HG02884 (cell line): ENCODE results near the gene KCNQ5.

Experiments
- ATAC-seq: cut with Tn5 transposase; IDR thresholded peaks from one replicate; pipeline ENCODE4 v1.9.1; 2021; ENCODE audit warnings: mild to moderate bottlenecking, moderate library complexity; ENCODE audit not compliant: unreplicated experiment

KCNQ5 gene

DNA sequence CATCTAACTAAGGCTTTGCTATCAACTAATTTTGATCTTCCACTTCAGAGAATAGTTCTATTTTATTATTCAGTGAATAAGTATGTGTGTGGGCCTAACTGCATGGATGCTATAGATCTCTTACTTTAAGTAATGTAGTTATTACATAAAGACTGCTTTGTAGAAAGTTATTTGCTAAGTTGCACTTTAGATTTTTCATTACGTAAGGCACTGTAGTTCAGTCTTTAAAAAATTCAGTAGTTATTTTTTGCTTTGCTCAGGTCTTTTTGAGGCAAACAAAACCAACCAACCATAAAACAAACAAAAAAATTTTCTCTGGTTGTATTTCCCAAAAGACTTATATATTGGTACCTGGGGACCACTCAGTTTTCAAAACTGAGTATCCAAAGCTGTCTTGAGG is 53.0 kb downstream of the KCNQ5 start:
- ATAC-seq, result no peak

DNA sequence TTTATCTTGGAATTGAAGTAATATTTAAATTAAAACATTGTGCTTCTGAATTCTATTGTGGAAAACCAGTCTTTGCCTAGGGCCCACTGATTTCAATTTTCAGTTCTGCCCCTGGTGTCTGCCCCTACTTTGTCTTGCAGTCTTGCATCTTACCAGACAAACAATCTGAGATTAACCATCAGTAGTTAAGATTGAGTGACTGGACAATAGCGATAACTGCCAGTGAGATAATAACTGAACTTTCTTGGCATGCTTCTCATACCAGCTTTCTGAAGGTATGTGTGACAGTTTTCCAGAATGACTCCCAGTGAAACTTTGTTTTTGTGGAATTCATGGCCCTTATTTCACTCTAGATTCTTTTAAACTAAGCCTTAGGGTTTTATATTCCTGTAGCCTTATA is 53.5 kb downstream of the KCNQ5 start:
- no peak for ATAC-seq

DNA sequence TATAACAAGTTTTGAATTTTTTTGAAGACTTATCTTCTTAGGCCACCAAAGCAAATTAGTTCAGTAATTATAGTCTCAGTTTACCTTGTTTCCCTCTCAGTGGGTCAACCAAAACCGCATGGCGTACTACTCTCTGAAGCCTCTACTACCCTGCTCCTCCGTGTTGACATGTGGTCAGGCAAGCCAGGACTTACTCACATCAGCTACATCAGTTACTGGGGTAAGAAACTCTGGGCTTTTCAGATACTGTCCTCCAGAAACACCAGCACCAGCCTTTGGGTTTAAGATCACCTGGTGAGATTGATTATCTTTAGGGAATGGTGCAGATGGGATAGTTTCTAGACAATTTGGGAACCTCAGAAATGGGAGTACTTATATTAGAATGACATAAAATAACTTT is 55.1 kb downstream of the KCNQ5 start:
- ATAC-seq, result no peak

DNA sequence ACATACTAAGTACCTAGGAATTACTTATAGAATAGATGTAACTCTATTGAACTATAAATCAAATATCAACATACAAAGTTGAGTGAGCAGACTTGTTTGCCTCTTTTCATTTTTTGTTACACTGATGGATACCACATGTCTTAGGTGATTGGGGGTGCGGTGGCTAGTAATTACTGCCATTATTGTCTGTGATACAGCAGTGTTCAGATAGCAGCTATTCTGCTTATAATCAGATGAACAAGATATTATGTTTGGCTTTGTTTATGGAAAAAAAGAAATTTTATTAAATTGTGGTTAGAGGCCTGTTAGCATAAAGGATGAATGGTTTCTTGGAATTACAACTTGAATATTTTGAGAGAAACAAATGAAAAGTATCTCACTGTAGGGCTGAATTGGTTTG is 55.9 kb downstream of the KCNQ5 start:
- no peak for ATAC-seq

DNA sequence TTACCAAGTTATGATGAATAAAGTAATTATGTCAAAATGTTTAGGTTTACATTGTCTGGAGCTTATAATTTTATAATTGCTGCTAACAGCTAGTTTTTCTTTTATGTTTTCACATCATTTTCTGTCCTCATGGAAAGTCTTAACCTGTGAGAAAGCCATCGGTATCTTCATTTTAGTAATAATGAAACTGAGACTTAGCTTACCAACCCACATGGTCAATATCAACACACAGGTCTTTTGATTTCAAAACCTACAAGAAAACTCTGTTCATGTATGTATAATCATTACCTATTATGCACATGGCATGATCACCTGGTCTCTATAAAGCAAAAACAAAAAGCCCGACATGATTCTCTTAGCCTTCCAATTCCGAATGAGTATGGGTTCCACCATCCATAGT is 61.9 kb downstream of the KCNQ5 start:
- ATAC-seq, result peak; percentile 93

DNA sequence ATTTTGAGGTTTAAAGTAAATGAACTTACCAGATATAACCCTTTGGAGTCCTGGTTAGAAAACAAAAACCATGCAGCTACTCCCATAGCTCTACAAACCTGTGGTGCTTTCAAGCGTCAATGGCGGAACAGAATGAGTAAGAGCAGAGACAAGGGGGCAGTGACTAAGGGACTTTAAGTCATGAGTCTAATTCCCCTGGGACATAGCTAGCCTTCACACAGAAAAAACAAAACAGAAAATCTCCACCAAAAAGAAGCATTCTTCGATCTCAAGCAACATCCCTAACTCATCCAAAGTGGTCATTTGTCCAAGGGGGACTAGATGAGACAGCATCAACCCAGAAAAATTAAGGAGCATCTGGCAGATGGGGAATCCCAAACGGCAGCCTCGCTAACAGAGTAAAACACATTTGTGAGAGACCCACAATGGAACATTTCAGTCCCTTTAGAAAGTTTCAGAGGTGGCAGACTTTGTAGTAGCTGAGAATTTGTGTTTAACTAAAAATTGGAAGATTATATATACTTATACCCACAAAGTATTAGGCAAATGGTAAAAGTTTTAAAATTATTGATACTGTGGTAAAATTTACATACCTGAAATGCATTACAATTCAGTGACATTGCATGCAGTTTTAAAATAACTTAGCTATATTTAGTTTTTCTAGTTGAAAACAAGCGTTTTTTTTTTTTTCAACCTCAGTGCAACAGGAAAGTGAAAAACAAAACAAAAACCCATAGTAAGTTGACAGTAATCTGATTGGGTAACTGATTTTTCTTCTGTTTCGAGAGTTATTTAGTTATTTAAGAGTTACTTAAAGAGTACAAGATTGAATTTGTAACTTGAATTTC is 67.5 kb downstream of the KCNQ5 start:
- ATAC-seq, result peak; percentile 94

DNA sequence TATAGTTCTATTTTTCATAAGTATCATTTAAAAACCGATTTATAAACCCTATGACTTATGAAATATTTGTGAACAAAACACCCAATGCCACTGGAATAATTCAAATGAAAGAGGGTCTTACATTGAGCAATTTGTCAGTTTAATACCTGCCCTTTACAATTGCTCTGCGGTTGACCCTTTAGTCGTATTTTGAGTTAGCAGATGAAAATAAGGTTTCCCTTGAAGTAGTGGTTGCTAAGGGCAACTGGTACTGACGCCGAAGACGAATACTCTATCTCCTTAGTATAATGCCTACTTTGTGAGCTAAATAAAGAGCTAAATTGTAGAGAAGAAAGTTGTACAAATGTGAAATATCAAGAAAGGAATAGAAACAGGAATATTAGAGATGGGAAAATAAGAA is 69.4 kb downstream of the KCNQ5 start:
- ATAC-seq, result no peak

DNA sequence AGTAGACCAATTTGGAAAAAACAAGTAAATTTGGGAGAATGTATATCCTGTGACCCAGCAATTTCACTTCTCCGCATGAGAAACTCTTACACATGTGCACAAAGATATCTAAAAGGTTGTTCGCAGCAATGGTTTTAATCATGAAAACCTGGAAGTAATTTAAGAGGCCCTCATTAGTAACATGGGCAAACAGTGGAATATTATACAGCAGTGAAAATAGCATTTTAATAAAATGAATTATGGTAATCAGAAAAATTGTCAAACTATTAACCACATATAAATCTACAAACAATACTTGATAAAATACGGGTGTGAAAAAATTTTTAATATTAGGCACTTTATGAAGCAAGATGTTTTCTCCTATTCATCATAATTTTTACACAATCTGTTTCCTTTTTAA is 74.2 kb downstream of the KCNQ5 start:
- ATAC-seq, result no peak

DNA sequence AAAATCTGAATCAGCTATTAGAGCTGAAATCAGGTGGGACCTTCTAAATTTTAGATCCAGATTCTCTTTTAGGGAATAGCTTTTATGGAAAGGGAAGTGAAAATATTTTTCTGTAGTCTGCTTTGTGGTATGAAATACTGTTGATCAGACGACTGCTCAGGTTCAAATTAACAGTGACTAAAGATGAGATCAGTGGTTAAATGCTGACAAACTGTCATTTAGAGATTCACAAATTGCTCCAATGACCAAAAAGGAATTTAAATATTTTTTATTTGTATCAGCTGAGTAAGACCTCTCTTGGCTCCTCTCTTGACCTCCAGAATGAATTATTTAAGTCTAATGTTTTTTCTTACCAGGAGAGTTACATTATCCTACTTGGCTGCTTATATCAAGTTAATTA is 77.3 kb downstream of the KCNQ5 start:
- ATAC-seq, result no peak

DNA sequence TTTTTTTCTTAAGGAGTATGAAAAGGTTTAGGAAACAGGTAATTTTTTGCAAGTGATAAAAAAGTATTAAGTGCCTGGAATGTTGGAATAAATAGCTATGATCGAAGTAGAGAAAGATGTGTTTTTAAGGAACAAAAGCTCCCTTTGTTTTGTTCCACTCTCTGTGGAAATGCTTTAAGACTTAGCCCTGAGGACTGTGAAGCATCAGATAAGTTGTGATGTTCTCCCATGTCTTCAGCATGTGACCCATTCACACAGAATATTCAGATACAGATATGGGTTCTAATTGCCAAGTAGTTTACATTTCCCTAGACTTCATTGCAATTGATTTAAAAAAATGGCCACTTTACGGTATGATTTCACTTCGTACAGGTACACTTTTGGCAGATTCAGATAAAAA is 80.6 kb downstream of the KCNQ5 start:
- ATAC-seq, result no peak

DNA sequence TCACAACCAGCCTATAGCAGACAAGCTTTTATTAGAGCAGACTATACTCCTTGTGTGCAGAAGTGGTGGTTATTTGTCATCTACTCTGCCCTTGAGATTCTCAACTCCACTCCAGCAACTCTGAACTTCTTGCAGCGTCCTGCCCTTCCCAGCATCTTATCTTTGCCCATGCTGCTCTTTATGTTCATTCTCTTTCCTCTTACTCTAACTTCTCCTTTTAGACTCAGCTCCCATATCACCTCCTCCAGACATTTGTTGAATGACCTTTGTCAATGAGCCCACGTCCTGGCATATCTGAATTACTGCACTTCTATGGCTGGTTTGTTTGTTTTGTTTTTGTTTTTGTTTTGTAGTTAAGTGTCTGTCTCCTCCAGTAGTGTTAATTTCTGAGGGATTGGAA is 81.2 kb downstream of the KCNQ5 start:
- ATAC-seq, result no peak

DNA sequence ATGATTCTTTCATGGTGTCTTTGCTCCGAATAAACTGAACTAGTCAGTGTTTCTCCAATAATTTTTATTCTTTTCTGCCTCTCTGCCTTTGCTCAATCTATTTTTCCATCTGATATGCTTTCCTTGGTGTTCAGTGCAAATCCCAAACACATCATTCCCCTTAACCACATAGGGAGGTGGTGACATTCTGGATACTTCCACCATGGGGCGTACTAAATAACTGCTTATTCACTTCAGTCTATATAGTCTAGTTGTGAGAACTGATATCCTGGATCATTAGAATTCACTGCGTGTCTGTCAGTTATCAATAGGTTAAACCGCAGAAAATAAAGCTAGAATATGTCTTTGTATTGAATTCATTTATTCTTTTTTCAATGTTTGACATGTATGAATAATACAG is 83.1 kb downstream of the KCNQ5 start:
- ATAC-seq, result no peak

DNA sequence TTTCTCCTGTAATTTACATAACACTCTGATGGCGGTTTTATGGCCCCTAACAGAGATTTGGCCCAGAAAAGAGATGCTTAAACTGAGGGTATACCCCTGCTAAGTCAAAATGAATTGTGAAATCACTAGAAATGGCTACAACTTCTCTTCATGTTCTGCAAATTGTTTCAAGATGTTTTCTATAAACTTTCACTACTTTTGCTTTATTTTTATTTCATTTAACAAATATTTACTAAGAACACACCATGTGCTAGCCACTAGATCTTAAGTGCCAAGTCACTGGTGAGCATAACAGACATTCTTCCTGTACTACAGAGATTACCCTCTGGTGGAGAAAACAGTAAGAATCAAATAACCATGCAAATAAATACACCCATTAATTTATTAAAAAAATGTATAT is 87.6 kb downstream of the KCNQ5 start:
- no peak for ATAC-seq

DNA sequence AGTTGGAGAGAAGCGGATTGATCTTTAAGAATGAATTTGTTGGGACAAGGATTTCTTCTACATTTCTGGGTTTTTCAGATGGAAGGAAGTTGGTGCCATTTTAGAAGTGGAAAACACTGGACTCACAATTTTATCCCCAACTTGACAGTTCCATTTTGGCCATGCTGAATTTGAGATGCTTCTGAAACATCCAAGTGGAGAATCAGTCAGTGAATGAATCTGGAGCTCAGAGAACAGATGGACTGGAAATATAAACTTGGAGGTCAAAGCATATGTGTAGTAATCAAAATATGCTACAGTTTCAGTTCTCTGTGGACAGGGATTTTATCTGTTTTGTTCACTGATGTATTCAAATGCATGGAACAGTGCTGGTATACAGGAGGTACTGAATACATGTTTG is 89.9 kb downstream of the KCNQ5 start:
- no peak for ATAC-seq

DNA sequence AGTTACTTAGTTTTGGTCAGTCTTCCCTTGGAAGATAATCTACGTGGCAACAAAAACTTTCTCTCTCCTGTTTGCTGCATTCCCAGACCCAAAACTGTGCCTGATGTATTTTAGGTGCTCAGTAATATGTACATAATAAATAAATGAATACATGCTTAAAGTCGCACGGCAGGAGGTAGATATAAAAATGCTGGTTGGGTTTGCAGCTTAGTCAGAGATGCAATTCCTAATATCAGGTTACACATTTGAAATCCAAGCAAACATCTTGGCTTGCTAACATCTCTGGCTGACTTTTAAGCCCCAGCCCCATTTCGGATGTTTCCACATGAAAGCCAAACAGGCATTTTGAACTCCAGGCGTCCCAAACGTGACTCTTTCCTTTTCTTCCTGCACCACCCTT is 91.0 kb downstream of the KCNQ5 start:
- ATAC-seq, result no peak

DNA sequence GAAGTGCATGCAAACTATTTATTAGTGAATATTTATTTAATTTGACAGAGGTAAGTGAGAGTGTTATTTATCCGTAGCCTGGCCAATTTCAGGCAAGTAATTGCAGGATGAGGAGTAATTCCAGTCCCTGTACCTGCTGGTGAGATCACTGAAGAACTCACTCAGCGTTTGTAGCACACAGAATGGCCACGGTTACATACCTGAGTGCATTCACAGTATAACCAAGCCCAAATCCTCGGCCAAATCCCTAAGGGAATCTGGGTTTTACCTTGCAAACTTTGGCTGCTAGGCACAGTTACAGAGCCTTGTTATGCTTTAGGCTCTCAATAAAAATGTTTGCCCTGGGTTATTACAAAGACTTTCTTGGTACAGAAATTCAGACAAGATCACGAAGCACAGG is 93.3 kb downstream of the KCNQ5 start:
- no peak for ATAC-seq

DNA sequence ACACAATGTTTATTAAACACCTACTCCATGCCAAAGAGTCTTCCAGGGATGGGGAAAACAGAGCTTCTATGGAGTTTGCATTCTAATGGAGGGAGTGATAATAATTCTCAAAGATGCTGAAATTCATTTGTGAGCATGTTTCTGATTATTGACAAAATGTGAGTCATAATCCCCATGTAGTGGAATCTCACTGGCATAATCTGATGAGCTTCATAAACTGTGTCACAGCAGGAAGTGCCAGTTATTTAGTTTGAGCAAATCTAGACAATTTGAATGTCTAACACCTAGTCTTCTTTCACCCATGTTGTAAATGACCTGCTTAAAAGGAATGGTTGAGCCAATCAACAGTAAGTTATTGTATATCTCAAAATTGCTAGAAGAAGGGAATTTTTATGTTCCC is 95.1 kb downstream of the KCNQ5 start:
- no peak for ATAC-seq

DNA sequence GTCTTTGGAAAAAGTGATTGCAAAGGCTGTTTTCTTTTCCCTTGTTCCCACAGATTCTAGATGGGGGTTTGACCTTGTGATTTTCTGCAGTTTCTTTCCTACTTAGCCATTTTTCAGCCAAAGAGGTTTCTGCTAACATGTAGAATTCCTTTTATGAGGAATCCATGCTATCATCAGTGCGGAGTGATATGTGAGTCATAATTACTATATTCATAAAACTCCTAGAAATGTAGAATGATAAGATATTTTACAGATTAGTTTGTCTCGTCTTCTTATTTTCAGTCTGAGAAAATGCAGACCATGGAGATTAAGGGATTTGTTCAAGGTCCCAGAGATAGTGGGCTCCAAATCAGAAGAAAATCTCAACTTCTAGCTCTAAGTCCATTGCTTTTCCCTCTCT is 98.6 kb downstream of the KCNQ5 start:
- ATAC-seq, result no peak

DNA sequence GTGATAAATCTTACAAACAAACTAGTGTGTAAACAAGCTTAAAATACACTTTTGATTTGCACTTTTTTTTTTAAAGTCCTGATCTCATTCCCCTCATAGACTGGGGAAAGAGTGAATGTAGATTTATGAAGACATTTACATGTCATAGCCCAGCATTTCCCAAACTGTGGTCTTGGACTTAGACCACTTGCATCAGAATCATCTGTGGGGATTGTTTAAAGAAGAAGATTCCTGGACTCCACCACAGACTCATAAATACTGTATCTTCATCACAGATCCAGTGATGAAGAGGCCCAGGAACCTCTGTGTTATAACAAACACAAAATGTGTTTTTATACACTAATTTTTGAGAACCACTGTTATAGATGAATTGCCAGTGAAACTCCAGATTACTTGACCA is 99.5 kb downstream of the KCNQ5 start:
- ATAC-seq, result no peak

DNA sequence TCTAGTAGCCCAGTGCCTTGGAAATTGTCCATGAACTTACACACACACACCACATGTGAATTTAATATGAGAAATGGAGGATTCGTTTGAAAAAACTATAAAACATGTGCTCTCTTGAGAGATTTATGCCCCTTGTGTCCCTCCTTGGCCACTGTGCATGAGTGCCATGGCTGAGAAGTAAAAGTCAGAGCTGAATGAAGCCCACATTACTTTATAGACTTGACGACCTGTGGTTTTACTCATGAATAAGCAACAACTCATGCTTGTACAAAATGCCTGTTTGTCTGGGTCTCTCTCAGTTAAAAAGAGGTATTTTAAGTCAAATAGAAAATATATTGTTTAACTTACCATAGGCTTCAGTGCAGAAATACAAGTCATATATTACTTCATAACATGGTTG is 102.7 kb downstream of the KCNQ5 start:
- peak; percentile 96 for ATAC-seq

DNA sequence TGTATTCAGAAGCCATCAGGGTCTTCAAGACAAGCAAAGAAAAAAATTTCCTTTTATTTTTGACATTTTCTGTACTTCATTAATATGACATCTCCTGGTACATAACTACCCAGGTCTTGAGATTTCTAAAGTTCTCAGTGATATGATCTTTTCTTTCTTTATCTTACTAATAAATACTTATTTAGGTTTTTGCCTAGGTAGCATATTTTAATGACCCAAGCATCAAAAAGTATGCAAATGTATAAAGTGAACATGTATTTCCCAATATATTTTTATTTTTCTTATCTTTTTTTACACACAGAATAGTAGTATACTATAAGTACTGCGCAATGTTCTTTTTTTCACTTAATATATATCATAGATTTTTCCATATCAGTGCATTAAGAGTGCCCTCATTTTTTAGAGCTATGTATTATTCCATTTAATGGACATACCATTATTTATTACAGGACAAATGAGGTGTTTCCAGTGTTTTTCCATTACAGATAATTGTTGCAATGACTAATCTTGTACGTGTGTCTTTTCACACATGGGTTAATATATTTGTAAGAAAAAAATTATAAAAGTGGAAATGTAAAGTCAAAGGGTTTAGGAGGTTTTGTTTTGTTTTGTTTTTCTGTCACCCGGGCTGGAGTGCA is 107.0 kb downstream of the KCNQ5 start:
- no peak for ATAC-seq

DNA sequence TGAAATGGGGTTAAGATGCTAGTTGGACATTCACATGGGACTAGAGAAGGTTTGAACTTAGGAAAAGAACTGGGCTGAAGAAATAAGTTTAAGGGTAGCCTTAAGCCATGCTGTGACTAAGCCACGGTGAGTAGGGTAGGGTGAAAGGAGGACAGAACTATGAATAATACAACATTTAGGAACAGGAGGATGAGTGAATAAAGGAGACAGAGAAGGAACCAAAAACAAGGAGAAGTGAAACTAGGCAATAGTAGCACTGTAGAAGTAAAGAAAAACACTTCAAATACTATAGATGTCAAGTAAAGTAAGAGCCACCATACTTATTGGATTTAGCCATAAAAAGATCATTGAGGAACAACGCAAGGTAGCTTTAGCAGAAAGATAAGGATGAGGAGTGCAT is 111.2 kb downstream of the KCNQ5 start:
- no peak for ATAC-seq

DNA sequence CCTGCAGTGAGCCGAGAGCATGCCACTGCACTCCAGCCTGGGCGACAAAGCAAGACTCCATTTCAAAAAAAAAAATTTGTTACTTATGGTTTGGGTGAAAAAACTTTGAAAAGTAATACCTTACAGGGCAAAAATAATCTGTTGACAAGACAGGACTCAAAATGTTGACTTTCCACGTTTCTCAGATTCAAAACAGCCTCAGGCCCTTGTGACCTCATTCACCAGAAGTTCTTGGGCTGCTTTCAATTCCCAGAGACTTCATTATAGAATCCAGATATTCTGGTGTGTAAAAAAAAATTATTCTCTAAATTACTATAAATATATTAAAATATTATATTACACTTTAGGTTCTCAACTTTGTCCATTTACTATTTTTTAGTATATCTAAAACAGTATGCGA is 116.2 kb downstream of the KCNQ5 start:
- ATAC-seq, result no peak
